Activated T-cell treated with anti-CD3 and anti-CD28 coated beads, Interleukin-2, amount 50 U/mL, for 1 hour (primary cell): ENCODE data around the gene MICAL2.
A peak's percentile ranks its signal among the peaks of the same experiment; 100 is the strongest.

Experiments
- DNase-seq: peaks from one replicate; pipeline ENCODE4 v3.0.0-alpha.2; 2020

The MICAL2 gene

GRCh38 chr11:12174477-12175143, 64.2 kb downstream of the MICAL2 start:
- DNase-seq: no peak

GRCh38 chr11:12175694-12176241, 65.4 kb downstream of the MICAL2 start:
- no peak for DNase-seq

GRCh38 chr11:12176410-12176809, 66.0 kb downstream of the MICAL2 start:
- no peak for DNase-seq

GRCh38 chr11:12177739-12178338, 67.4 kb downstream of the MICAL2 start:
- no peak for DNase-seq

GRCh38 chr11:12179019-12179418, 68.6 kb downstream of the MICAL2 start:
- DNase-seq: no peak

- DNase-seq: no peak
Observed at GRCh38 chr11:12179531-12179930, 69.1 kb downstream of the MICAL2 start.

- DNase-seq: no peak
Observed at GRCh38 chr11:12180257-12181205, 70.1 kb downstream of the MICAL2 start.

- no peak for DNase-seq
Observed at GRCh38 chr11:12182302-12182675, 71.9 kb downstream of the MICAL2 start.

- DNase-seq: no peak
Observed at GRCh38 chr11:12182676-12183541, 72.5 kb downstream of the MICAL2 start.

- DNase-seq: no peak
Observed at GRCh38 chr11:12183827-12184620, 73.6 kb downstream of the MICAL2 start.

- DNase-seq: no peak
Observed at GRCh38 chr11:12184699-12185098, 74.3 kb downstream of the MICAL2 start.

- no peak for DNase-seq
Observed at GRCh38 chr11:12185106-12185690, 74.8 kb downstream of the MICAL2 start.

GRCh38 chr11:12185914-12186313, 75.5 kb downstream of the MICAL2 start:
- DNase-seq: no peak

GRCh38 chr11:12186701-12187100, 76.3 kb downstream of the MICAL2 start:
- DNase-seq: no peak

GRCh38 chr11:12187399-12187798, 77.0 kb downstream of the MICAL2 start:
- no peak for DNase-seq

GRCh38 chr11:12188548-12189317, 78.3 kb downstream of the MICAL2 start:
- no peak for DNase-seq

GRCh38 chr11:12189543-12190235, 79.3 kb downstream of the MICAL2 start:
- DNase-seq: peak; percentile 49

GRCh38 chr11:12190511-12190910, 80.1 kb downstream of the MICAL2 start:
- DNase-seq: no peak

- DNase-seq: no peak
Observed at GRCh38 chr11:12192794-12193514, 82.6 kb downstream of the MICAL2 start.
